NCI-H1694 (cell line): Measurements from ENCODE around the gene HBM.
"Not testable (repeated sequence)": the region's sequence is repeated elsewhere in the genome, so short reads cannot be mapped to it uniquely, and the experiment has no call there.

Experiments used
- DNase-seq: peaks from one replicate; lab custom pipeline; 2025; lab: John Stamatoyannopoulos, UW

Gene HBM

DNA sequence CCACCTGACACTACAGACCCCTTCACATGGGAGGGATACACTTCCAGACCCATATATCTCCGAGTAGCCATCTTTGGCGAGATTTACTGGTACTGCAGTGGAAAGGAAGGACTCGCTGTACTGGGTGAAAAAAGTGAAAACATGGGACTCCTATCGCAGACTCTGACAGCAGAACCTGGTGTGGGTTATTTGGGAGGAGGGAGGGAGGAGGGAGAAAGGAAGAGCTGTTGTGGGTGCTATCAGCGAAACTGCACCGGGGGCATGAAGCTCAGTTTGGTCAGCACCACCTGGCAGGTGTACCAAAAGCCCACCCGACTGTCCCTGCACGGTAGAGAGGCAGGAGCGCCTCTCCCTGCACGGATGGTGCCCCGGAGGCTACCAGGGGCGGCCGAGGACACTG lies 19.4 kb downstream of the HBM start:
- no peak for DNase-seq

DNA sequence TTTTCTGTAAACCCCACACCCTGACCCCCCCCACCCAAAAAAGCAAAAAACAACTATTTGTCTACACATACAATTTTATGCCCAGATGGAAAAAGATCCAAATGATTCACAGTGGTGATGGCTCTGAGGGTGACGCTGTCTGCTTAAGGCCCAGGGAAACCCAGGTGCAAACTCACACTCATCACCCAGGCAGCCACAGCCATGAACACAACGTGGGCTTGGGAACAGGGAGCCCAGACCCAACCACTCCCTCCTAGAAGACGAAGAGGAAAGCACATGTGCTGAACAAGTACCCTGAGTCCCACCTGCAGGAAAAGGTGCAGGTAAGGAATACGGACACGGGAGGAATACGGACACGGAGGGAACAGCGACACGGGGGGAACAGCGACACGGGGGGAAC lies 19.9 kb downstream of the HBM start:
- no peak for DNase-seq

DNA sequence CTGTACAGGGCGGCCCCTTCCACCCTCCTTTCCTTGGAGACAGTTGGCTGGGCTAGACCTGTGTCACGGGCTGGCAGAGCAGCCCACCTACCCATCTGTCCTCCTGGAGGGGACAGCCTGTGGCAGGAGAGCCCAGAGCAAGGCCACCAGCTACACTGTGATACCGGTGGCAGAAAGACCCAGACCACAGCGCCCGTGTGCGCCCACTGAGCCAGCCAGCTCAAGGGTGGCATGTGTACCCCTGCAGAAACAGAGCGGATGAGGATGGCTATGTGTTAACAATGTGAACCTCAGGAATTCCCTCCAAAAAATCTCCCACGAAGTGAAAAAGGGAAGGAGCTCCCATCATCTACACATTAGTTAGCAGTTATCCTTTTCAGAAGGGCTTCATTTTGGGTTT lies 21.6 kb downstream of the HBM start:
- DNase-seq = no peak

DNA sequence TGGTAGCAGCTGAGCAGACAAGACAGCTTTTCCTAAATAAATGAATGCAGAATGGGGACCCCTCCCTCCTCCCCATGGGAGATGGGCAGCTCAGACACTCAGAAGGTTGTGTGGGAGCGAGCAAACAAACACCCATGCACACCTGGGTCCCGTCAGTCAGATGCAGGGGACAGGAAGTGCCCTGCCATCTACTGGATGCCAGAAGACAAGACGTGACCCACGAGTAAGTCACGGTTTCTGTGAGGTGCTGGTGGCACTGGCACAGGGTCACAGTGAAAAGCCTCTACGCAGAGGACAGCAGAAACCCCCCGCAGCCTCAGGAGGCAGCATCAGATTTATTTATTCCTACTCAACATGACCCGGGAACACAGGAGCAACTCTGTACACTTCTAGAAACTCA lies 22.9 kb downstream of the HBM start:
- no peak for DNase-seq

DNA sequence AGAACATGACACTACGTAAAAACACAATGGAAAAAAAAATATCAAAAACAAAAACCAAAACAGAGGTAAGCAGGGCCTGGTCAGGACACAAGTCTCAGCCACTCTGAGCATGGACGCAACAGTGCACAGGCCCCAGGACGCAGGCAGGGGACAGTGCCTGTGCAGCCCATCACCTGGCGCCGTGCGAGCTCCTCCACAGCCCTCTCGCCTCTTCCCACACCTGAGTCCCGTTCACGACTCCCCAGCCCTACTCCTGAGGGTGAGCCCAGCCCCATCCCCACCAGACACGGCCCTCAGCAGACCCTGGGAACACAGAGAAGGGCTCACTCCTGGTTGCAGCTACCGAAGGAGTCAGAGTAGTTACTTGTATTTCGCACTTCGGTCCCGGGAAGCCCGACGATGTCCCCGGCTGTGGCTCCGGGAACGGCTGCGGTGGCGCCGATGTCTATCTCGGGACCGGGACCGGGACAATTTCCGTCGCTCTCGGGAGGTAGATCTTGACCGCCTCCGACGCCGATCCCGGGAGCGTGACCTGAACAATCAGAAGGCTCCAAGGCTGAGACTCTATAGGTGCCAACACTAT lies 23.9 kb downstream of the HBM start:
- DNase-seq = no peak

DNA sequence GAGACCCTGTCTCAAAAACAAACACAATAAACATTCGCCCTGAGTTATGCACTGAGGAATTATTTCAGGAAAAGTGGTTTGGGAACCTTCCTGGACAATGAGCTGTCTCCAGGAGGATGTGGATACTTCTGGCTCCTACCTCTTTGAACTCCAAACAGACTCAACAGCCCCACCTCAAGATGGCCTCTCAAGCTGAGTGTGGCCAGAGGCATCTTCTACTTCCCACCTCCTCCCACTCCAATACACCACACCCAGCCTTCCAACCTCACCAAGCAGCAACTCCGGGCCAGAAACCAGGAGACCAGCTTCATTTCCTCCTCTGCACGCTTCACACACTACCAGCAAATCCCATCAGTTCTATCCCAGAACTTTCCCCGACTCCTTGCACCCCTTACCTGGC lies 26.1 kb downstream of the HBM start:
- DNase-seq = no peak

DNA sequence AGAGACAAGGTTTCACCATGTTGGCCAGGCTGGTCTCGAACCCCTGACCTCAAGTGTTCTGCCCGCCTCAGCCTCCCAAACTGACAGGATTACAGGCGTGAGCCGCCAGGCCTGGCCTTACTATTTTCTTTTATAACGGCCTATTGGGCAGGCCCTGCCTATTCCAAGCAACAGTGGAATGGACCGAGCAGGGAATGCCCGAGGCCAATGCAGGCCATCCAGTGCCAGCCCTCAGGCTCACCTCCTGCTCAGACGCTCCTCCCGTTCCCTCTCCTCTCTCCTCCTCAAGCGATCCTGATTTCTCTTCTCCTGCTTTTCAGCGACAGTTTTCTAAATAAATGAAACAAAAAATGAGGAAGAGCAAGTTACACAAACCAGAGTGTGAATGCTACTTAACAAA lies 26.9 kb downstream of the HBM start:
- DNase-seq = no peak

DNA sequence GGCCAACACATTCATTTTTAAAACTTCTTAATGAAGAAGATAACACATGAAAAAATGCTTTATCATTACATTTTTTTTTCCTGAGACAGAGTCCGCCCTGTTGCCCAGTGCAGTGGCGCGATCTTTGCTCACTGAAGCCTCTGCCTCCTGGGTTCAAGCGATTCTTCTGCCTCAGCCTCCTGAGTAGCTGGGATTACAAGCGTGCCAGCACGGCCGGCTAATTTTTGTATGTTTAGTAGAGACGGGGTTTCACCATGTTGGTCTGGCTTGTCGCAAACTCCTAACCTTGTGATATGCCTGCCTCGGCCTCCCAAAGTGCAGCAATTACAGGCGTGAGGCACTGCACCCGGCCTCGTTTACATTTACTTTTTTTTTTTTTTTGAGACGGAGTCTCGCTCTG lies 27.7 kb downstream of the HBM start:
- DNase-seq = no peak

DNA sequence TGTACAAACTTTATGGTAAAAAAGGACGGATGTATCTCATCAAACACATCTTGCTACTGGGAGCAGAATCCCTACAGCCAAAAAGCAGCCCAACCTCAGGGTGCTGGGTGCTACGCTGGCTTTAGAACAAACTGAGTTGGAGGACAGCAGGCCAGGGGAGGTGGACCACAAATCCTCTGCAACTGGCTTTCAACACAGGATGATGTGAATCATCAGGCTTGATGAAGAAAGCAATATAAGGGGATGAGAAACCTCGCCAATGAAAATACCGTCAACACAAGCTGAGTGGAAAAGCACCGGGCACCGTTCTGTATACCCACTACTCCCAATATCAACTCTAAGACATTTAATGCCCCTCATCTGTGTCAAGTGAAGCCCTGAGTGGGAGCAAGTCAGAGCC lies 28.7 kb downstream of the HBM start:
- no peak for DNase-seq

DNA sequence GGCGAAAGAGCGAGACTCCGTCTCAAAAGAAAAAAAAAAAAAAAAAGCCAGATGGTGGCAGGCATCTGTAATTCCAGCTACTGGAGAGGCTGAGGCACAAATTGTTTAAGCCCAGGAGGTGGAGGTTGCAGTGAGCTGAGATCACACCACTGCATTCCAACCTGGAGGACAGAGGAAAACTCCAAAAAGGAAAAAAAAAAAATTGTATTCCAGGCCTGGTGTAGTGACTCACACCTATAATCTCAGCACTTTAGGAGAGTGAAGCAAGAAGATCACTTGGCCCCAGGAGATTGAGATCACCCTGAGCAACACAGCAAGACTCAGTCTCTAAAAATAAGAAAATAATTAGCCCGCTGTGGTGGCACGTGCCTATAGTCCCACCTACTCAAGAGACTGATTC lies 34.6 kb downstream of the HBM start:
- DNase-seq = no peak

DNA sequence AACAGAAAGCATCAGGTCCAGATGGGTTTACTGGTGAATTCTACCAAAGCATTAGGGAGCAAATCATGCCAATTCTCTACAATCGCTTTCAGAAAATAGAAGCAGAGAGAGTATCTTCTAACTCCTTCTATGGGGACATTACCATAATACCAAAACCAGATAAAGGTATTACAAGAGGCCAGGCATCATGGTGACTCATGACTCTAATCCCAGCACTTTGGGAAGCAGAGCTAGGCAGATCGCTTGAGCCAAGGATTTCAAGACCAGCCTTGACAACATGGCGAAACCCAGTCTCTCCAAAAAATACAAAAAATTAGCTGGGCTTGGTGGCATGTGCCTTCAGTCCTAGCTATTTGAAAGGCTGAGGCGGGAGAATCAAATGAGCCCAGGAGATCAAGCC lies 37.5 kb downstream of the HBM start:
- DNase-seq = no peak

DNA sequence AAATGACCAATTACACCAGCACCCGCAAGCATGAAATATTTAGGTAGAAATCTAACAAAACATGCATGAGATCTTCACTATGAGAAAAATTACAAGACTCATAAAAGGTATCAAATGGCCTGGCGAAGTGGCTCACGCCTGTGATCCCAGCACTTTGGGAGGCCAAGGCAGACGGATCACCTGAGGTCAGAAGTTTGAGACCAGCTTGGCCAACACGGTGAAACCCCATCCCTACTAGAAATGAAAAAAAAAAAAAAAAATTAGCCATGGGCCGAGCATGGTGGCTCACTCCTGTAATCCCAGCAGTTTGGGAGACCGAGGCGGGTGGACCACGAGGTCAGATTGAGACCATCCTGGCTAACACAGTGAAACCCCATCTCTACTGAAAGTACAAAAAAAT lies 38.3 kb downstream of the HBM start:
- DNase-seq = not testable (repeated sequence)

DNA sequence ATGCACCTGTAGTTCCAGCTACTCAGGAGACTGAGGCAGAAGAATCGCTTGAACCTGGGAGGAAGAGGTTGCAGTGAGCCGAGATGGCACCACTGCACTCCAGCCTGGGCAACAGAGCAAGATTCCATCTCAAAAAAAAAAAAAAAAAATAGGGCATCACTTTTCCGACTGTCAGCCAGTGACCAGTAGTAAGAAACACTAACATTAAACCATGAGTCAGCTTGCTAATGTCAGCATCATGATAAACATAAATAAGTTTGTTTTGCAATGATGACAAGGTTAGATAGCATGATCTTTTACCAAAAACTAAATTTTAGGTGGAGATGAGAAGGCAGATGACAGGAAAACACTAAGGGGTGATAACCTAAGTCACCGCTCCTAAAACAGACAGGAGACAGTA lies 43.6 kb downstream of the HBM start:
- not testable (repeated sequence) for DNase-seq

DNA sequence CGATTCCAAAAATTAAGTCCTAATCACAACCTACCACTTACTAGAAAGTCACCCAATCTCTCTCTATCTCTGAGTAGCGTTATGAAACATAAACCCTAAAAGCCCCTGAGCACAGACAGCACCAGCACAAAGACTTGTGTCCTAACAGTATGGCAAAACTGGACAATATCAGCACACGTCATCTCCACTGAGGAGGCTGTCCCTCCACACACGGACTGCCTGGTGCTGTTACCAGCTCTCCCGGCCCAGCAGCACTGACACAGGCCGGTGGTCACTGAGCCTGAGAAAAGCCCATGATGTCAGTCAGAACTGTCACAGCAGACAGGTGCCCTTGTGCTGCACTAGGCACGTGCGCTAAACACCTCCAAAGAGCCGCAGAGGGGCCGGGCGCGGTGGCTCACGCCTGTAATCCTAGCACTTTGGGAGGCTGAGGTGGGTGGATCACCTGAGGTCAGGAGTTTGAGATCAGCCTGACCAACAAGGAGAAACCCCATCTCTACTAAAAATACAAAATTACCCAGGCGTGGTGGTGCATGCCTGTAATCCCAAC lies 45.9 kb downstream of the HBM start:
- DNase-seq = not testable (repeated sequence)

DNA sequence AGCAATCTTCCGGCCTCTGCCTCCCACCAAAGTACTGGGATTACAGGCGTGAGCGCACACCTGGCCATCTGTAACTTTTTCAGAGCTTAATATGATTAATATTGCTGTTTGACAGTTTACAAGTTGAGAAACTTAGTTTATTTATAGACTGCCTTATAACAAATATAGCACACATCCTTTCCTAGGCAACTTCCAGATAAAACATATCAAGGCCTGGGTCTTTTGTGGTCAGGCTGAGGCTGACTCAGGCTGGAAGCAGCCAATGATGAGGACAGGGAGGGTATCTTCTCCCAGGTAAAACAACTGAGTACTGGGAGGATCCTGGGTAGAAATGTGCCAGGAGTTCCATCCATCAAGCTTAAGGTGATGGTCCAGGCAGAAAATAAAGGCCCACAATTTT lies 47.2 kb downstream of the HBM start:
- no peak for DNase-seq
